ENCODE data around the gene RABAC1. TPM values are rescaled to one million over a fixed set of nuclear protein-coding genes. Genes with fewer than 3 reads are reported as not detected.

The RABAC1 gene
- total and polyA plus RNA-seq, 8 donors = 53.1 to 186 (median 74.2) TPM

DNA sequence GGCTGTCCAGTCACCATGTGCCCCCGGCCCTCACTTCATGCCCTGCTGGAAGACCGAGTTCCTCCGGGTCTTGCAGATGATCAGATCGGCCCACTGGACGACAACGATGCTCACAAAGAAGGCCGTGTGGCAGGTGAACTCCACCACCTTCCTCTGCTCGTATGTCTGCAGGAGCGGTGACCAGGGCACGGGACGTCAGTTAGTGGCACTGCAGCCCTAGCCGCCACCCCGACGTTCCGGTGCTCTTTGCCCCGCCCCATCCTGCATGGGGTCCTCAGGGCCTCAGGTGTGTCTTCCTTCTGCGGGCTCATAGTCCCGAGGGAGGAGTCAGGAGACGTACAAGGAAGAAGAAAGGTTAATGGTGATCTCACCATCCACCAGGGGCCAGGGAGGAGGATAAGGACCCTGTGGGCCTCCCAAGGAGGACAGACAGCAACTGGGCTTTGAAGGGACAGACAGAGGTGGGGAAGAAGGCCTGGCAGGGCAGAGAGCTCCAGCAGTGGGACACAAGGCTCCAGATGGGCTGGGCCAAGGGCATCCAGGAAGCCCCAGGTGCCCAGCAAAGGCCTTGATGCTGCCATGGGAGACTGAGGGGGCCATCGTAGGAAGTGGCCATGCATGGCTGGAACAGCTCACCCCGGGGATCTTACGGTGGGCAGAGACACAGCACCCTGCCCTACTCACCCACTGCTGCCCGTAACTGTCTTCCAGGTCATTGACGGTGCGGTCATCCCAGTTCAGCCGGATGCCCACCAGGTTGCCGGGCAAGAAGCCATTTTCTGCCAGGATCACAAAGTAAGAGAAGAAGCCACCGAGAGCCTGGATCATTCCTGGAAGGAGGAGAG, 9.9 kb upstream of the RABAC1 start:
- Histone ChIP-seq H3K9me3 (no peaks in the 10 kb centered on the region), H3K4me3 (no peak overlapping the region), H3K27ac (no peak overlapping the region), H3K36me3 (no peaks in the 10 kb centered on the region), H3K4me1 (no peaks in the 10 kb centered on the region), H3K27me3 (peaks cover 0 to 39% of the 10 kb centered on the region in 2 donors)
- TF ChIP-seq, protein P1, sequence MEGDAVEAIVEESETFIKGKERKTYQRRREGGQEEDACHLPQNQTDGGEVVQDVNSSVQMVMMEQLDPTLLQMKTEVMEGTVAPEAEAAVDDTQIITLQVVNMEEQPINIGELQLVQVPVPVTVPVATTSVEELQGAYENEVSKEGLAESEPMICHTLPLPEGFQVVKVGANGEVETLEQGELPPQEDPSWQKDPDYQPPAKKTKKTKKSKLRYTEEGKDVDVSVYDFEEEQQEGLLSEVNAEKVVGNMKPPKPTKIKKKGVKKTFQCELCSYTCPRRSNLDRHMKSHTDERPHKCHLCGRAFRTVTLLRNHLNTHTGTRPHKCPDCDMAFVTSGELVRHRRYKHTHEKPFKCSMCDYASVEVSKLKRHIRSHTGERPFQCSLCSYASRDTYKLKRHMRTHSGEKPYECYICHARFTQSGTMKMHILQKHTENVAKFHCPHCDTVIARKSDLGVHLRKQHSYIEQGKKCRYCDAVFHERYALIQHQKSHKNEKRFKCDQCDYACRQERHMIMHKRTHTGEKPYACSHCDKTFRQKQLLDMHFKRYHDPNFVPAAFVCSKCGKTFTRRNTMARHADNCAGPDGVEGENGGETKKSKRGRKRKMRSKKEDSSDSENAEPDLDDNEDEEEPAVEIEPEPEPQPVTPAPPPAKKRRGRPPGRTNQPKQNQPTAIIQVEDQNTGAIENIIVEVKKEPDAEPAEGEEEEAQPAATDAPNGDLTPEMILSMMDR (IDR thresholded peaks at IDR 0.05) = no peak
- ATAC-seq (no peak), DNase-seq (no peak)
- intact Hi-C loops (cut with DNase I) = no loop called here

DNA sequence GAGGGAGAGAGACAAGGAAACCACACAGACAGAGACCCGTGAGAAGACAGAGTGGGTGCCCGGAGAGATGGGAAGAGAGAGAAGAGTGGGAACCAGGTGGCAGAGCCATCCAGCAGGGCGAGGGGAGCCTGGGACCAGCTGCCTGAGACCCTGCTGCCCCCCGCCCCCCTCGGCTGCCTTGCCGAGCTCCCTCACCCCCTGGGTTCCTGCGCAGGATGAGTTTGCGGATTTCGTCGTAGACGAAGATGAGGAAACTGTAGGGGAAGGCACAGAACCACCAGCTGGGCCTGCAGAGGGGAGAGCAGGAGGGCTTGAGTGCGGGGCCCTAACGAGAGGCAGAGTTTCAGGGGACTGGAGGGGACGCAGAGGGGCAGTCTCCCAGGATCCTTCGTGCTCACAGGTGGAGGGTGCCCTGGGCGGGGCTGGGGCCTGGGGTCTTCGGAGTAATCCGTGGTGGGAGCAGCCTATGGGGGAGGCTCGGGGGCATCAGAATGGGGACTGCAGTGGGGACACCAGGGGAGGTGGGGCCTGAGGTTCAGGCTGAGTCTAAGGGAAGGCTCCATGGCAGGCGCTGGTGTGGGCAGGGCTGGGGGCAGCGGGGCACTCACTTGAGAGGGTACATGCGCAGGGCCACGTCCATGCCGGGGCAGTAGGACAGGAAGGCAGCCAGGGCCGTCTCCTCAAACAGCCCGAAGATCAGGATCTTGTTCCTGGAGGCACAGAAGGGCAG, 8.1 kb upstream of the RABAC1 start:
- Histone ChIP-seq H3K36me3 (no peaks in the 10 kb centered on the region), H3K27me3 (peaks cover 0 to 39% of the 10 kb centered on the region in 2 donors), H3K27ac (no peak overlapping the region), H3K4me1 (no peaks in the 10 kb centered on the region), H3K4me3 (no peak overlapping the region), H3K9me3 (no peaks in the 10 kb centered on the region)
- TF ChIP-seq, protein P1 (IDR thresholded peaks at IDR 0.05) = no peak
- ATAC-seq = no peak
- intact Hi-C loops (cut with DNase I) = no loop called here
- DNase-seq = peak in 1 of 4 donors; percentile 78

DNA sequence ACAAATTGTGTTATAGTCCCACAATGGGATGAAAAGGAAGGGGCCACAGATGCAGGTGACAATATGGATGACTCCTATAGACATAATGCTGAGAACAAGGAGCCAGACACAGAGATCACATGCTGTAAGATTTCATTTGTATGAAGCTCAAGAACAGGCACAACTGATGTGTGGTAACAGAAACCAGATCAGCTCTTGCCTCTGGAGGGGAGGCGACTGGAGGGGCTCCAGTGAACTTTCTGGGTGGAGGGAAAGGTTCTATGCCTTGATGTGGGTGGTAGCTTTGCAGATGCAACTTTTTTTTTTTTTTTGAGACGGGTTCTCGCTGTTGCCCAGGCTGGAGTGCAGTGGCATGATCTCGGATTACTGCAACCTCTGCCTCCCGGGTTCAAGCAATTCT, 6.0 kb upstream of the RABAC1 start:
- intact Hi-C loops (cut with DNase I) = no loop called here
- Histone ChIP-seq H3K36me3 (no peaks in the 10 kb centered on the region), H3K9me3 (no peaks in the 10 kb centered on the region), H3K4me1 (no peaks in the 10 kb centered on the region), H3K4me3 (no peak overlapping the region), H3K27ac (no peak overlapping the region), H3K27me3 (peaks cover 0 to 34% of the 10 kb centered on the region in 2 donors)
- no peak for DNase-seq
- ATAC-seq = no peak
- TF ChIP-seq, protein P1 (IDR thresholded peaks at IDR 0.05) = no peak

DNA sequence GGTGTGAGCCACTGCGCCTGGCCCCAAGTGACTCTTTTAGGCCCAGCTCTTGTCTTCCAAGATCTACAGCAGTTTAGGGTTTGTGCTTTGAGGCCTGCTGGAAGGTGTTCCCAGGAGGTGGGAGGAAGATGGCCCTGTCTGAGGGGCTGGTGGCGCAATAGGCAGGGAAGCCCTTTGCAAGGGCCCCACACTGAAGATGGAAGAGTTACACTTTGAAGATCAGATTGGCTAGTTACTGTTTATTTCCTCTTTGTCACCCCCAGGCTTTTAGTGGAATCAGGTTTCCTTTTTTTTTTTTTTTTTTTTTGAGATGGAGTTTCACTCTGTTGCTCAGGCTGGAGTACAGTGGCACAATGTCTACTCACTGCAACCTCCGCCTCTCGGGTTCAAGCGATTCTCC, 1.9 kb upstream of the RABAC1 start:
- no peak overlapping the region for H3K4me3 ChIP-seq
- no peak overlapping the region for H3K27ac ChIP-seq
- ATAC-seq (no peak), DNase-seq (no peak)
- no peaks in the 10 kb centered on the region for H3K9me3 ChIP-seq
- peaks cover 0 to 1% of the 10 kb centered on the region in 2 donors for H3K27me3 ChIP-seq
- H3K4me1 ChIP-seq = peaks cover 12 to 20% of the 10 kb centered on the region in 2 donors
- intact Hi-C loops (cut with DNase I) = no loop called here
- TF ChIP-seq, protein P1 (IDR thresholded peaks at IDR 0.05) = no peak
- peaks cover 0 to 13% of the 10 kb centered on the region in 2 donors for H3K36me3 ChIP-seq
